Right hindlimb (tissue), 1 donor: ENCODE results near the gene MFN2.

Experiments used
- DNase-seq: peaks from one replicate; pipeline ENCODE4 v3.0.0-alpha.2; 2018

MFN2 gene

GRCh38 chr1:11960715-11961114 is 19.5 kb upstream of the MFN2 start:
- no peak for DNase-seq

- DNase-seq, result no peak
Measured at GRCh38 chr1:11961230-11961629, 19.0 kb upstream of the MFN2 start.

- DNase-seq, result no peak
Measured at GRCh38 chr1:11963622-11964021, 16.6 kb upstream of the MFN2 start.

GRCh38 chr1:11964656-11965055 is 15.6 kb upstream of the MFN2 start:
- DNase-seq, result no peak

- DNase-seq, result no peak
Measured at GRCh38 chr1:11967028-11967547, 13.2 kb upstream of the MFN2 start.

- DNase-seq, result no peak
Measured at GRCh38 chr1:11970441-11971185, 9.6 kb upstream of the MFN2 start.

- DNase-seq, result no peak
Measured at GRCh38 chr1:11977625-11978024, 2.6 kb upstream of the MFN2 start.

GRCh38 chr1:11978301-11978700 is 1.9 kb upstream of the MFN2 start:
- DNase-seq, result no peak

GRCh38 chr1:11979028-11979850 is 1.0 kb upstream of the MFN2 start:
- no peak for DNase-seq

GRCh38 chr1:11980676-11980972 is 380 bp downstream of the MFN2 start:
- no peak for DNase-seq

GRCh38 chr1:11981378-11982009 is 1.2 kb downstream of the MFN2 start:
- no peak for DNase-seq

GRCh38 chr1:11982010-11982392 is 1.8 kb downstream of the MFN2 start:
- no peak for DNase-seq

GRCh38 chr1:11984121-11984520 is 3.9 kb downstream of the MFN2 start:
- DNase-seq, result no peak

GRCh38 chr1:11984576-11984975 is 4.3 kb downstream of the MFN2 start:
- DNase-seq, result no peak

GRCh38 chr1:11985171-11985570 is 4.9 kb downstream of the MFN2 start:
- no peak for DNase-seq

- no peak for DNase-seq
Measured at GRCh38 chr1:11985851-11986250, 5.6 kb downstream of the MFN2 start.

- no peak for DNase-seq
Measured at GRCh38 chr1:11989669-11990068, 9.4 kb downstream of the MFN2 start.

GRCh38 chr1:11990303-11991032 is 10.2 kb downstream of the MFN2 start:
- DNase-seq, result no peak

- no peak for DNase-seq
Measured at GRCh38 chr1:11991969-11992676, 11.9 kb downstream of the MFN2 start.

- DNase-seq, result no peak
Measured at GRCh38 chr1:11997081-11997850, 17.0 kb downstream of the MFN2 start.

- DNase-seq, result no peak
Measured at GRCh38 chr1:11998636-11999035, 18.4 kb downstream of the MFN2 start.

- no peak for DNase-seq
Measured at GRCh38 chr1:11999236-11999635, 19.0 kb downstream of the MFN2 start.
